Endodermal cell (in vitro differentiated cells): ENCODE measurements around the gene BTBD10. TPM values are rescaled to one million over a fixed set of nuclear protein-coding genes. Genes with fewer than 3 reads are reported as not detected.

Source experiments
- DNase-seq: peaks from one replicate; pipeline ENCODE4 v3.0.0-alpha.2; 2017
- H3K27ac ChIP-seq: 2 replicates; pipeline ENCODE4 v1.5.1; 2013; ENCODE audit warnings: mild to moderate bottlenecking, low read depth, low read length, moderate library complexity
- H3K27me3 ChIP-seq: 2 replicates; pipeline ENCODE4 v1.6.1; 2013; ENCODE audit warnings: mild to moderate bottlenecking, low read length, moderate library complexity; ENCODE audit not compliant: insufficient read depth, control insufficient read depth, poor library complexity, severe bottlenecking
- H3K36me3 ChIP-seq: 2 replicates; pipeline ENCODE4 v1.7.0; 2013; ENCODE audit warnings: mild to moderate bottlenecking, low read length, moderate library complexity; ENCODE audit not compliant: control insufficient read depth, insufficient read depth
- H3K4me1 ChIP-seq: one replicate; pipeline ENCODE4 v1.7.0; 2013; ENCODE audit warnings: low read length; ENCODE audit not compliant: control insufficient read depth, insufficient read depth
- H3K4me3 ChIP-seq: 2 replicates; pipeline ENCODE4 v1.5.1; 2013; ENCODE audit warnings: mild to moderate bottlenecking, low read length, moderate library complexity
- H3K9ac ChIP-seq: 2 replicates; pipeline ENCODE4 v1.6.1; 2013; ENCODE audit warnings: mild to moderate bottlenecking, low read length, moderate library complexity; ENCODE audit not compliant: poor library complexity, severe bottlenecking; ENCODE audit errors: extremely low read depth
- H3K9me3 ChIP-seq: 2 replicates; pipeline ENCODE4 v1.6.1; 2013; ENCODE audit warnings: mild to moderate bottlenecking, low read length, moderate library complexity; ENCODE audit not compliant: control insufficient read depth
- H3K27ac Mint-ChIP-seq: 2 replicates; pipeline ENCODE4 v1.8.0; 2020; ENCODE audit warnings: mixed read lengths
- H3K27me3 Mint-ChIP-seq: 2 replicates; pipeline ENCODE4 v1.8.0; 2021; ENCODE audit warnings: mild to moderate bottlenecking, mixed read lengths; ENCODE audit not compliant: insufficient read depth
- H3K36me3 Mint-ChIP-seq: 2 replicates; pipeline ENCODE4 v1.8.0; 2020; ENCODE audit warnings: low read depth, mixed read lengths
- H3K4me1 Mint-ChIP-seq: 2 replicates; pipeline ENCODE4 v1.8.0; 2020; ENCODE audit warnings: mixed read lengths
- H3K4me3 Mint-ChIP-seq: 2 replicates; pipeline ENCODE4 v1.8.0; 2020; ENCODE audit warnings: mild to moderate bottlenecking, moderate library complexity, mixed read lengths
- H3K9me3 Mint-ChIP-seq: 2 replicates; pipeline ENCODE4 v1.8.0; 2020; ENCODE audit warnings: mild to moderate bottlenecking, mixed read lengths
- CTCF ChIP-seq: fragments of 200-600 bp; sonication (generic); conservative IDR thresholded peaks from 2 replicates; pipeline ENCODE4 v1.5.0; 2021; ENCODE audit warnings: antibody characterized with exemption, mild to moderate bottlenecking
- WGBS, 2 experiments: methylation state at CpG; one replicate each; pipeline versions ENCODE4 v1.1.5 to v1.1.7; 2013; ENCODE audit warnings: missing lambda C conversion rate in 2 of 2, mixed read lengths in 1 of 2; ENCODE audit not compliant: insufficient coverage in 1 of 2, insufficient read length in 1 of 2; 5-methylcytosine and 5-hydroxymethylcytosine counted together
- total RNA-seq, 2 donors: library from RNA; stranded (reverse); fragmentation: NEBNext Ultra II Directional in 1 of 2; extraction: Animal tissue kit (Norgen Biotek cat#: 25700) in 1 of 2; gene quantifications; 2 replicates in 1 of 2; 3 replicates in 1 of 2; pipeline ENCODE4 v1.2.1, GENCODE V29; 2021

Gene BTBD10
- total RNA-seq, 2 donors from 2014 or later, result 30.0 to 30.8 TPM

GRCh38 chr11:13384908-13385640 lies 77.9 kb downstream of the BTBD10 start:
- H3K4me1 ChIP-seq, result no peaks in the 10 kb centered on the region
- TF ChIP-seq CTCF, result peak; percentile 83
- peaks cover 50% of the 10 kb centered on the region for H3K36me3 ChIP-seq
- H3K27ac ChIP-seq, result no peak overlapping the region
- Mint-ChIP-seq H3K4me3 (no peak overlapping the region), H3K36me3 (peaks cover 18% of the 10 kb centered on the region), H3K9me3 (no peaks in the 10 kb centered on the region), H3K27me3 (no peaks in the 10 kb centered on the region), H3K4me1 (peaks cover 10% of the 10 kb centered on the region), H3K27ac (no peak overlapping the region)
- no peak overlapping the region for H3K9ac ChIP-seq
- H3K4me3 ChIP-seq, result no peak overlapping the region
- H3K9me3 ChIP-seq, result no peaks in the 10 kb centered on the region
- 40 to 51% methylated on average over 2 to 4 of the region's 4 CpGs for WGBS, 2 experiments
- H3K27me3 ChIP-seq, result no peaks in the 10 kb centered on the region
- DNase-seq, result peak; percentile 79

- Histone ChIP-seq H3K4me3 (no peak overlapping the region), H3K36me3 (peaks cover 48% of the 10 kb centered on the region), H3K4me1 (no peaks in the 10 kb centered on the region), H3K27me3 (no peaks in the 10 kb centered on the region), H3K9ac (no peak overlapping the region), H3K27ac (no peak overlapping the region), H3K9me3 (no peaks in the 10 kb centered on the region)
- no peaks in the 10 kb centered on the region for H3K27me3 Mint-ChIP-seq
- no peak for DNase-seq
- no peak overlapping the region for H3K4me3 Mint-ChIP-seq
- no peak overlapping the region for H3K27ac Mint-ChIP-seq
- H3K9me3 Mint-ChIP-seq, result no peaks in the 10 kb centered on the region
- H3K4me1 Mint-ChIP-seq, result peaks cover 6% of the 10 kb centered on the region
- TF ChIP-seq CTCF, result no peak
- WGBS, 2 experiments, result 98 to 100% methylated on average over 3 of the region's 3 CpGs
- peaks cover 13% of the 10 kb centered on the region for H3K36me3 Mint-ChIP-seq
Observed at GRCh38 chr11:13382751-13383150, 80.3 kb downstream of the BTBD10 start.

GRCh38 chr11:13380731-13381130 lies 82.3 kb downstream of the BTBD10 start:
- Histone ChIP-seq H3K9me3 (no peaks in the 10 kb centered on the region), H3K36me3 (peaks cover 33% of the 10 kb centered on the region), H3K27me3 (no peaks in the 10 kb centered on the region), H3K4me3 (no peak overlapping the region), H3K27ac (no peak overlapping the region), H3K4me1 (no peaks in the 10 kb centered on the region), H3K9ac (no peak overlapping the region)
- Mint-ChIP-seq H3K9me3 (no peaks in the 10 kb centered on the region), H3K4me3 (no peak overlapping the region), H3K36me3 (peaks cover 15% of the 10 kb centered on the region), H3K4me1 (peaks cover 6% of the 10 kb centered on the region), H3K27me3 (no peaks in the 10 kb centered on the region), H3K27ac (no peak overlapping the region)
- 89 to 98% methylated on average over 2 of the region's 2 CpGs for WGBS, 2 experiments
- no peak for TF ChIP-seq CTCF
- no peak for DNase-seq
